HepG2 (cell line): ENCODE measurements around the gene WIPF2. TPM values are rescaled to one million over a fixed set of nuclear protein-coding genes. Genes with fewer than 3 reads are reported as not detected.

Experiments
- AHR ChIP-seq: IDR thresholded peaks from 2 replicates; pipeline ENCODE4 v1.6.1; 2018; ENCODE audit warnings: missing genetic modification reagents, missing compliant biosample characterization
- CCAR2 ChIP-seq: fragments of 200-400 bp; formaldehyde crosslinking; optimal IDR thresholded peaks from 2 replicates; pipeline ENCODE3; 2018; ENCODE audit warnings: low read depth, mild to moderate bottlenecking, low read length, moderate library complexity
- MEF2D ChIP-seq: sonication (generic); formaldehyde crosslinking; IDR thresholded peaks from 2 replicates; pipeline ENCODE4 v1.5.1; 2020; ENCODE audit warnings: mild to moderate bottlenecking, missing genetic modification reagents
- PHB2 ChIP-seq: fragments of 450-650 bp; IDR thresholded peaks from 2 replicates; pipeline ENCODE4 v1.6.1; 2018; ENCODE audit not compliant: partially characterized antibody
- POLR2G ChIP-seq: fragments of 200-400 bp; formaldehyde crosslinking; IDR thresholded peaks from 2 replicates; pipeline ENCODE4 v1.6.1; 2018; ENCODE audit warnings: mild to moderate bottlenecking, low read depth, low read length, moderate library complexity
- RBFOX2 ChIP-seq: fragments of 200-400 bp; formaldehyde crosslinking; IDR thresholded peaks from 2 replicates; pipeline ENCODE4 v1.6.1; 2017; ENCODE audit warnings: low read depth, mild to moderate bottlenecking, low read length
- SPEN ChIP-seq: sonication (generic); formaldehyde crosslinking; IDR thresholded peaks from 2 replicates; pipeline ENCODE4 v1.5.1; 2020; ENCODE audit warnings: low read depth, mild to moderate bottlenecking, missing genetic modification reagents
- SRY ChIP-seq: sonication (generic); formaldehyde crosslinking; IDR thresholded peaks from 2 replicates; pipeline ENCODE4 v1.8.0; 2022; ENCODE audit warnings: mild to moderate bottlenecking, missing genetic modification reagents
- TCF12 ChIP-seq, 2 experiments: fragments of 450-650 bp in 1 of 2; sonication (generic) in 1 of 2; formaldehyde crosslinking in 1 of 2; IDR thresholded peaks; 2 replicates each; pipeline versions ENCODE4 v1.6.1 to v1.8.0; 2017 to 2022; ENCODE audit warnings: antibody characterized with exemption in 1 of 2, mild to moderate bottlenecking in 1 of 2, missing genetic modification reagents in 1 of 2, moderate library complexity in 1 of 2
- YEATS4 ChIP-seq: sonication (generic); formaldehyde crosslinking; IDR thresholded peaks from 2 replicates; pipeline ENCODE4 v1.4.0; 2020; ENCODE audit warnings: missing genetic modification reagents, borderline replicate concordance
- ZFP82 ChIP-seq: sonication (generic); formaldehyde crosslinking; IDR thresholded peaks from 2 replicates; pipeline ENCODE4 v1.5.1; 2020; ENCODE audit warnings: mild to moderate bottlenecking, missing genetic modification reagents, borderline replicate concordance
- ZNF253 ChIP-seq: sonication (generic); formaldehyde crosslinking; IDR thresholded peaks from 2 replicates; pipeline ENCODE4 v1.8.0; 2022; ENCODE audit warnings: mild to moderate bottlenecking, missing genetic modification reagents, borderline replicate concordance
- ZNF569 ChIP-seq: sonication (generic); formaldehyde crosslinking; IDR thresholded peaks from 2 replicates; pipeline ENCODE4 v1.5.0; 2020; ENCODE audit warnings: mild to moderate bottlenecking, missing genetic modification reagents, moderate library complexity, borderline replicate concordance
- polyA plus RNA-seq, 8 experiments: library from polyadenylated mRNA; depleted of rRNA in 3 of 8; stranded (reverse) in 7 of 8; unstranded in 1 of 8; fragments of >200 nt; fragmentation: Illumina TruSeq in 4 of 8; extraction: Trizol in 4 of 8; gene quantifications; 2 replicates each; pipeline versions ENCODE4 v1.2.1 to v1.2.3, GENCODE V29; 2011 to 2016; ENCODE audit warnings: low read depth in 4 of 8, missing spikeins in 1 of 8, mixed read lengths in 1 of 8; ENCODE audit not compliant: insufficient read depth in 1 of 8
- total RNA-seq, 5 experiments: library from RNA; depleted of rRNA; stranded (reverse); fragments of >200 nt; fragmentation: Illumina TruSeq; extraction: Trizol; gene quantifications; 2 replicates each; pipeline ENCODE4 v1.2.3, GENCODE V29; 2016; ENCODE audit warnings: low read depth in 1 of 5
- TF ChIP-seq, protein P1 (sequence below): sonication (generic); formaldehyde crosslinking; IDR thresholded peaks from 2 replicates; pipeline ENCODE4 v1.5.0; 2020; ENCODE audit warnings: mild to moderate bottlenecking, missing genetic modification reagents, borderline replicate concordance
- TF ChIP-seq, protein P2 (sequence below), 2 experiments: fragments of 450-650 bp in 1 of 2; sonication (generic) in 1 of 2; formaldehyde crosslinking; IDR thresholded peaks; 2 replicates each; pipeline versions ENCODE4 v1.5.0 to v1.8.0; 2020 to 2022; ENCODE audit warnings: mild to moderate bottlenecking in 1 of 2, missing genetic modification reagents in 1 of 2
- TF ChIP-seq, protein P3 (sequence below): IDR thresholded peaks from 2 replicates; pipeline ENCODE4 v1.6.1; 2016; ENCODE audit warnings: missing compliant biosample characterization, missing genetic modification reagents, borderline replicate concordance
- TF ChIP-seq, protein P4 (sequence below): IDR thresholded peaks from 2 replicates; pipeline ENCODE4 v1.6.1; 2016

Gene WIPF2
- total and polyA plus RNA-seq, 2 of the 13 experiments (the other 11 are each of a cell fraction or from before 2014, with no cell fraction given) = 7.2 to 10.8 TPM

DNA sequence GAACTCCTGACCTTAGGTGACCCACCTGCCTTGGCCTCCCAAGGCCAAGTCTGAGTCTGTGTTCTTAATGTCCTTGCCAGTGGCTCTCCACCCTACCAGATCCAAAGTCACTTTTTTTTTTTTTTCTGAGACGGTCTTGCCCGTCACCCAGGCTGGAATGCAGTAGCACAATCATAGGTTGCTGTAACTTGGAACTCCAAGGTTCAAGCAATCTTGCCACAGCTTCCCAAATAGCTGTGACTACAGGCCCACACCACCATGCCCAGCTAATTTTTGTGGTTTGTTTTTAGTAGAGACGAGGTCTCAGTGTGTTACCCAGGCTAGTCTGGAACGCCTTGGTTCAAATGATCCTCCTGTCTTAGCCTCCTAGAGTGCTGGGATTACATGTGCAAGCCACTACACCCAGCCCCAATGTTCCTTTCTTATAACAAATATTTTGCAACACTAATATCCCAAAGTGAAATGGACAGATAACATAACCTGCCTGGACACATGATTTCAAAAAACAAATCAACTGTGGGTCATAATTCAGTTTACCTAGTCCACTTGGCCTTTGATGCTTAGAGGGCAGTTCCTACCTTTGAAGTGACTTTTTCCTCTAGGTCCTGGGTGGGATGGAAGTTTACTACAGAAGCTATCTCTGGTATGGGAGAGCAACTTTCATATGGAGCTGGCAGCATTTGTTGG, 45.9 kb upstream of the WIPF2 start (continued):
- TF ChIP-seq, protein P1, sequence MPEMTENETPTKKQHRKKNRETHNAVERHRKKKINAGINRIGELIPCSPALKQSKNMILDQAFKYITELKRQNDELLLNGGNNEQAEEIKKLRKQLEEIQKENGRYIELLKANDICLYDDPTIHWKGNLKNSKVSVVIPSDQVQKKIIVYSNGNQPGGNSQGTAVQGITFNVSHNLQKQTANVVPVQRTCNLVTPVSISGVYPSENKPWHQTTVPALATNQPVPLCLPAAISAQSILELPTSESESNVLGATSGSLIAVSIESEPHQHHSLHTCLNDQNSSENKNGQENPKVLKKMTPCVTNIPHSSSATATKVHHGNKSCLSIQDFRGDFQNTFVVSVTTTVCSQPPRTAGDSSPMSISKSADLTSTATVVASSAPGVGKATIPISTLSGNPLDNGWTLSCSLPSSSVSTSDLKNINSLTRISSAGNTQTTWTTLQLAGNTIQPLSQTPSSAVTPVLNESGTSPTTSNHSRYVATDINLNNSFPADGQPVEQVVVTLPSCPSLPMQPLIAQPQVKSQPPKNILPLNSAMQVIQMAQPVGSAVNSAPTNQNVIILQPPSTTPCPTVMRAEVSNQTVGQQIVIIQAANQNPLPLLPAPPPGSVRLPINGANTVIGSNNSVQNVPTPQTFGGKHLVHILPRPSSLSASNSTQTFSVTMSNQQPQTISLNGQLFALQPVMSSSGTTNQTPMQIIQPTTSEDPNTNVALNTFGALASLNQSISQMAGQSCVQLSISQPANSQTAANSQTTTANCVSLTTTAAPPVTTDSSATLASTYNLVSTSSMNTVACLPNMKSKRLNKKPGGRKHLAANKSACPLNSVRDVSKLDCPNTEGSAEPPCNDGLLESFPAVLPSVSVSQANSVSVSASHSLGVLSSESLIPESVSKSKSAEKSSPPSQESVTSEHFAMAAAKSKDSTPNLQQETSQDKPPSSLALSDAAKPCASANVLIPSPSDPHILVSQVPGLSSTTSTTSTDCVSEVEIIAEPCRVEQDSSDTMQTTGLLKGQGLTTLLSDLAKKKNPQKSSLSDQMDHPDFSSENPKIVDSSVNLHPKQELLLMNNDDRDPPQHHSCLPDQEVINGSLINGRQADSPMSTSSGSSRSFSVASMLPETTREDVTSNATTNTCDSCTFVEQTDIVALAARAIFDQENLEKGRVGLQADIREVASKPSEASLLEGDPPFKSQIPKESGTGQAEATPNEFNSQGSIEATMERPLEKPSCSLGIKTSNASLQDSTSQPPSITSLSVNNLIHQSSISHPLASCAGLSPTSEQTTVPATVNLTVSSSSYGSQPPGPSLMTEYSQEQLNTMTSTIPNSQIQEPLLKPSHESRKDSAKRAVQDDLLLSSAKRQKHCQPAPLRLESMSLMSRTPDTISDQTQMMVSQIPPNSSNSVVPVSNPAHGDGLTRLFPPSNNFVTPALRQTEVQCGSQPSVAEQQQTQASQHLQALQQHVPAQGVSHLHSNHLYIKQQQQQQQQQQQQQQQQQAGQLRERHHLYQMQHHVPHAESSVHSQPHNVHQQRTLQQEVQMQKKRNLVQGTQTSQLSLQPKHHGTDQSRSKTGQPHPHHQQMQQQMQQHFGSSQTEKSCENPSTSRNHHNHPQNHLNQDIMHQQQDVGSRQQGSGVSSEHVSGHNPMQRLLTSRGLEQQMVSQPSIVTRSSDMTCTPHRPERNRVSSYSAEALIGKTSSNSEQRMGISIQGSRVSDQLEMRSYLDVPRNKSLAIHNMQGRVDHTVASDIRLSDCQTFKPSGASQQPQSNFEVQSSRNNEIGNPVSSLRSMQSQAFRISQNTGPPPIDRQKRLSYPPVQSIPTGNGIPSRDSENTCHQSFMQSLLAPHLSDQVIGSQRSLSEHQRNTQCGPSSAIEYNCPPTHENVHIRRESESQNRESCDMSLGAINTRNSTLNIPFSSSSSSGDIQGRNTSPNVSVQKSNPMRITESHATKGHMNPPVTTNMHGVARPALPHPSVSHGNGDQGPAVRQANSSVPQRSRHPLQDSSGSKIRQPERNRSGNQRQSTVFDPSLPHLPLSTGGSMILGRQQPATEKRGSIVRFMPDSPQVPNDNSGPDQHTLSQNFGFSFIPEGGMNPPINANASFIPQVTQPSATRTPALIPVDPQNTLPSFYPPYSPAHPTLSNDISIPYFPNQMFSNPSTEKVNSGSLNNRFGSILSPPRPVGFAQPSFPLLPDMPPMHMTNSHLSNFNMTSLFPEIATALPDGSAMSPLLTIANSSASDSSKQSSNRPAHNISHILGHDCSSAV (CRISPR knock-in tag) = no peak
- TF ChIP-seq YEATS4 (CRISPR knock-in tag) (0 out of 2 replicates have a peak, but pooled peaks have one; percentile 59), AHR (CRISPR knock-in tag) (no peak), MEF2D (CRISPR knock-in tag) (no peak; the same call in 1 of the 2 replicates), RBFOX2 (no peak), SPEN (CRISPR knock-in tag) (no peak), ZFP82 (CRISPR knock-in tag) (no peak), ZNF253 (CRISPR knock-in tag) (no peak), TCF12 (IDR thresholded peaks at IDR 0.05) (no peak), TCF12 (CRISPR knock-in tag; IDR thresholded peaks at IDR 0.05) (no peak), ZNF569 (no peak), POLR2G (no peak), CCAR2 (no peak), SRY (CRISPR knock-in tag) (no peak), PHB2 (no peak)
- TF ChIP-seq, protein P2, sequence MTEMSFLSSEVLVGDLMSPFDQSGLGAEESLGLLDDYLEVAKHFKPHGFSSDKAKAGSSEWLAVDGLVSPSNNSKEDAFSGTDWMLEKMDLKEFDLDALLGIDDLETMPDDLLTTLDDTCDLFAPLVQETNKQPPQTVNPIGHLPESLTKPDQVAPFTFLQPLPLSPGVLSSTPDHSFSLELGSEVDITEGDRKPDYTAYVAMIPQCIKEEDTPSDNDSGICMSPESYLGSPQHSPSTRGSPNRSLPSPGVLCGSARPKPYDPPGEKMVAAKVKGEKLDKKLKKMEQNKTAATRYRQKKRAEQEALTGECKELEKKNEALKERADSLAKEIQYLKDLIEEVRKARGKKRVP (CRISPR knock-in tag; IDR thresholded peaks at IDR 0.05) = 0 out of 4 replicates have a peak, but pooled peaks of 1 of the 2 experiments have one; percentile 25
- TF ChIP-seq, protein P3, sequence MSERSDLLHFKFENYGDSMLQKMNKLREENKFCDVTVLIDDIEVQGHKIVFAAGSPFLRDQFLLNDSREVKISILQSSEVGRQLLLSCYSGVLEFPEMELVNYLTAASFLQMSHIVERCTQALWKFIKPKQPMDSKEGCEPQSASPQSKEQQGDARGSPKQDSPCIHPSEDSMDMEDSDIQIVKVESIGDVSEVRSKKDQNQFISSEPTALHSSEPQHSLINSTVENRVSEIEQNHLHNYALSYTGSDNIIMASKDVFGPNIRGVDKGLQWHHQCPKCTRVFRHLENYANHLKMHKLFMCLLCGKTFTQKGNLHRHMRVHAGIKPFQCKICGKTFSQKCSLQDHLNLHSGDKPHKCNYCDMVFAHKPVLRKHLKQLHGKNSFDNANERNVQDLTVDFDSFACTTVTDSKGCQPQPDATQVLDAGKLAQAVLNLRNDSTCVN (CRISPR knock-in tag) = 0 out of 2 replicates have a peak, but pooled peaks have one; percentile 29
- TF ChIP-seq, protein P4, sequence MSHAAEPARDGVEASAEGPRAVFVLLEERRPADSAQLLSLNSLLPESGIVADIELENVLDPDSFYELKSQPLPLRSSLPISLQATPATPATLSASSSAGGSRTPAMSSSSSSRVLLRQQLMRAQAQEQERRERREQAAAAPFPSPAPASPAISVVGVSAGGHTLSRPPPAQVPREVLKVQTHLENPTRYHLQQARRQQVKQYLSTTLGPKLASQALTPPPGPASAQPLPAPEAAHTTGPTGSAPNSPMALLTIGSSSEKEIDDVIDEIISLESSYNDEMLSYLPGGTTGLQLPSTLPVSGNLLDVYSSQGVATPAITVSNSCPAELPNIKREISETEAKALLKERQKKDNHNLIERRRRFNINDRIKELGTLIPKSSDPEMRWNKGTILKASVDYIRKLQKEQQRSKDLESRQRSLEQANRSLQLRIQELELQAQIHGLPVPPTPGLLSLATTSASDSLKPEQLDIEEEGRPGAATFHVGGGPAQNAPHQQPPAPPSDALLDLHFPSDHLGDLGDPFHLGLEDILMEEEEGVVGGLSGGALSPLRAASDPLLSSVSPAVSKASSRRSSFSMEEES = peak; percentile 86; the same call in 1 of the 2 replicates
